CD14-positive monocyte (primary cell): ENCODE measurements around the gene CIZ1. TPM values are rescaled to one million over a fixed set of nuclear protein-coding genes. Genes with fewer than 3 reads are reported as not detected.

Experiments
- DNase-seq, 3 donors: peaks; one replicate each; pipeline ENCODE4 v3.0.0-alpha.2; 2011 to 2022
- H2AFZ ChIP-seq: 2 replicates; pipeline ENCODE4 v1.6.0; 2012; ENCODE audit warnings: mild to moderate bottlenecking, low read depth, low read length, inconsistent platforms; ENCODE audit not compliant: insufficient read depth, poor library complexity, severe bottlenecking
- H3K27ac ChIP-seq, 2 donors: 1 replicate in 1 of 2; 2 replicates in 1 of 2; pipeline ENCODE4 v1.5.1; 2012 to 2013; ENCODE audit warnings: low read length in 2 of 2, control low read depth in 1 of 2, inconsistent platforms in 1 of 2, low read depth in 1 of 2, mild to moderate bottlenecking in 1 of 2
- H3K27me3 ChIP-seq, 2 donors: one replicate each; pipeline versions ENCODE4 v1.6.0 to v1.6.1; 2011 to 2013; ENCODE audit warnings: low read length in 2 of 2; ENCODE audit not compliant: control insufficient read depth in 2 of 2, insufficient read depth in 2 of 2
- H3K36me3 ChIP-seq, 2 donors: replicated peaks in 1 of 2; 1 replicate in 1 of 2; 2 replicates in 1 of 2; pipeline versions ENCODE4 v1.5.1 to v1.6.1; 2012 to 2013; ENCODE audit warnings: low read length in 2 of 2, control low read depth in 1 of 2, inconsistent platforms in 1 of 2, mild to moderate bottlenecking in 1 of 2; ENCODE audit not compliant: insufficient read depth in 2 of 2, control insufficient read depth in 1 of 2
- H3K4me1 ChIP-seq, 2 donors: 1 replicate in 1 of 2; 2 replicates in 1 of 2; pipeline versions ENCODE4 v1.5.1 to v1.6.1; 2012 to 2013; ENCODE audit warnings: low read length in 2 of 2, control low read depth in 1 of 2, inconsistent platforms in 1 of 2, mild to moderate bottlenecking in 1 of 2, moderate library complexity in 1 of 2; ENCODE audit not compliant: insufficient read depth in 2 of 2, control insufficient read depth in 1 of 2
- H3K4me2 ChIP-seq: replicated peaks from 2 replicates; pipeline ENCODE3; 2012; ENCODE audit warnings: low read length, moderate library complexity, mild to moderate bottlenecking; ENCODE audit not compliant: poor library complexity, severe bottlenecking; ENCODE audit errors: extremely low read depth
- H3K4me3 ChIP-seq, 3 experiments: fragments of 200-600 bp in 1 of 3; sonication (generic) in 1 of 3; replicated peaks in 1 of 3; 1 replicate in 2 of 3; 2 replicates in 1 of 3; pipeline ENCODE4 v1.5.1; 2011 to 2013; ENCODE audit warnings: low read length in 3 of 3, mild to moderate bottlenecking in 3 of 3, control low read depth in 2 of 3, low read depth in 2 of 3, inconsistent platforms in 1 of 3, moderate library complexity in 1 of 3
- H3K79me2 ChIP-seq: 2 replicates; pipeline ENCODE4 v1.6.0; 2012; ENCODE audit warnings: mild to moderate bottlenecking, control low read depth, inconsistent platforms, low read length, moderate library complexity; ENCODE audit not compliant: insufficient read depth
- H3K9ac ChIP-seq: 2 replicates; pipeline ENCODE4 v1.6.0; 2017; ENCODE audit warnings: low read length, mild to moderate bottlenecking; ENCODE audit not compliant: insufficient read depth, poor library complexity, severe bottlenecking
- H3K9me3 ChIP-seq, 2 donors: replicated peaks in 1 of 2; 1 replicate in 1 of 2; 2 replicates in 1 of 2; pipeline versions ENCODE4 v1.5.1 to v1.6.1; 2012 to 2013; ENCODE audit warnings: low read length in 2 of 2, control low read depth in 1 of 2; ENCODE audit not compliant: control insufficient read depth in 1 of 2, insufficient read depth in 1 of 2
- H4K20me1 ChIP-seq: 2 replicates; pipeline ENCODE4 v1.6.0; 2012; ENCODE audit warnings: mild to moderate bottlenecking, low read length, control low read depth, moderate library complexity; ENCODE audit not compliant: insufficient read depth
- H3K27ac Mint-ChIP-seq, 7 donors: one replicate each; pipeline ENCODE4 v1.8.0; 2020; ENCODE audit warnings: mild to moderate bottlenecking in 7 of 7, mixed read lengths in 7 of 7, moderate library complexity in 6 of 7, inconsistent platforms in 2 of 7
- H3K27me3 Mint-ChIP-seq, 3 donors: one replicate each; pipeline ENCODE4 v1.8.0; 2021 to 2022; ENCODE audit warnings: low read depth in 3 of 3, mild to moderate bottlenecking in 3 of 3, mixed read lengths in 3 of 3, moderate library complexity in 3 of 3, inconsistent platforms in 1 of 3
- H3K36me3 Mint-ChIP-seq, 2 donors: one replicate each; pipeline ENCODE4 v1.8.0; 2020; ENCODE audit warnings: mixed read lengths in 2 of 2, inconsistent platforms in 1 of 2, mild to moderate bottlenecking in 1 of 2
- H3K4me1 Mint-ChIP-seq: one replicate; pipeline ENCODE4 v1.8.0; 2020; ENCODE audit warnings: mild to moderate bottlenecking, mixed read lengths
- H3K4me3 Mint-ChIP-seq, 2 donors: one replicate each; pipeline ENCODE4 v1.8.0; 2020; ENCODE audit warnings: mild to moderate bottlenecking in 2 of 2, mixed read lengths in 2 of 2, moderate library complexity in 1 of 2
- H3K9me3 Mint-ChIP-seq, 7 donors: one replicate each; pipeline ENCODE4 v1.8.0; 2020 to 2022; ENCODE audit warnings: mixed read lengths in 7 of 7, mild to moderate bottlenecking in 6 of 7, moderate library complexity in 6 of 7, inconsistent platforms in 2 of 7
- WGBS: methylation state at CpG from one replicate; pipeline ENCODE4 v1.1.5; 2013; ENCODE audit warnings: missing lambda C conversion rate; ENCODE audit not compliant: insufficient coverage; 5-methylcytosine and 5-hydroxymethylcytosine counted together
- intact Hi-C, 2 donors: fragments of 100-400 bp; cut with micrococcal nuclease; formaldehyde crosslinking; loops; one replicate each; pipeline versions ENCODE4 v1.15.0 to v1.15.1; 2023
- polyA plus RNA-seq, 3 donors: library from polyadenylated mRNA; depleted of rRNA in 1 of 3; unstranded in 2 of 3; stranded (reverse) in 1 of 3; fragments of 300-500 nt in 2 of 3; fragments of >200 nt in 1 of 3; fragmentation: Illumina TruSeq in 2 of 3; gene quantifications; 1 replicate in 2 of 3; 2 replicates in 1 of 3; pipeline ENCODE4 v1.2.3, GENCODE V29; 2012 to 2021
- TF ChIP-seq, protein P1 (sequence below): fragments of 200-600 bp; IDR thresholded peaks from one replicate; pipeline ENCODE4 v1.8.0; 2022; ENCODE audit warnings: antibody characterized with exemption, mild to moderate bottlenecking

CIZ1 gene
- polyA plus RNA-seq, 3 donors = 3.4 to 53.7 (median 5.9) TPM

DNA sequence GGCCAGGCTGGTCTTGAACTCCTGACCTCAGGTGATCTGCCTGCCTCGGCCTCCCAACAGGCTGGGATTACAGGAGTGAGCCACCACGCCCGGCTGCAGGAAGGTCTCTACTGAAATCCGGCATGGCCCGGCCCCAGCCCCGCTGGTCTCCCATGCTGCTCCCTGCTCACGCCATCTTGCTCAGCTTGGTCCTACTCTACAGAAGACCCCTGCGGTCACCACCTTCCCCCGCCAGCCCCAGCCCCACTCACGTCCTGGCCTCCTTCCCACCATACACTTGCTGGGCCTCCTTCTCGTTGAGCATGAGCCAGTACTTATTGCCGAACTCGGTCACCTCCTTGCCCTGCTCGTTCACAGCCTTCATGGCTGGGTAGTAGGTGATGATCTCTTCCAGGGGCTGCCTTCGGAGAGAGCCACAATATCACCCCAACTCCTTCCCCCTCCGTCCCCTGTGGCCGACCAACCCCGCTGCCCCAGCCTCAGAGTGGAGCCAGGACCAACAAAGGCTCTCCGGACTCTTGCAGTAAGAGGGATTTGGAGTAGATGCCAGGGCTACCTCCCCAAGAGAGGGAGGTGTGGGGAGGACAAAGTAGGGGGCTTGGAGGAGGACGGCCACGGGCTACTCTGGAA is 67.8 kb downstream of the CIZ1 start:
- H3K27ac ChIP-seq = no peak overlapping the region
- Mint-ChIP-seq H3K4me1 (peaks cover 23% of the 10 kb centered on the region), H3K36me3 (peaks cover 35 to 54% of the 10 kb centered on the region in 2 donors), H3K27me3 (peaks cover under 1 to 4% (median under 1%) of the 10 kb centered on the region in 3 donors), H3K9me3 (no peaks in the 10 kb centered on the region), H3K4me3 (no peak overlapping the region), H3K27ac (peak overlapping the region in 2 of 7 donors; percentile 45 to 46)
- H3K4me1 ChIP-seq = peaks cover 25 to 37% of the 10 kb centered on the region in 2 donors
- no peak overlapping the region for H3K4me3 ChIP-seq
- WGBS = 100% methylated on average over 8 of the region's 21 CpGs
- no peaks in the 10 kb centered on the region for H3K9me3 ChIP-seq
- no peak overlapping the region for H3K4me2 ChIP-seq
- peaks cover 24% of the 10 kb centered on the region for H4K20me1 ChIP-seq
- peaks cover 5% of the 10 kb centered on the region for H3K79me2 ChIP-seq
- H3K9ac ChIP-seq = no peak overlapping the region
- intact Hi-C loops = no loop called here
- TF ChIP-seq, protein P1, sequence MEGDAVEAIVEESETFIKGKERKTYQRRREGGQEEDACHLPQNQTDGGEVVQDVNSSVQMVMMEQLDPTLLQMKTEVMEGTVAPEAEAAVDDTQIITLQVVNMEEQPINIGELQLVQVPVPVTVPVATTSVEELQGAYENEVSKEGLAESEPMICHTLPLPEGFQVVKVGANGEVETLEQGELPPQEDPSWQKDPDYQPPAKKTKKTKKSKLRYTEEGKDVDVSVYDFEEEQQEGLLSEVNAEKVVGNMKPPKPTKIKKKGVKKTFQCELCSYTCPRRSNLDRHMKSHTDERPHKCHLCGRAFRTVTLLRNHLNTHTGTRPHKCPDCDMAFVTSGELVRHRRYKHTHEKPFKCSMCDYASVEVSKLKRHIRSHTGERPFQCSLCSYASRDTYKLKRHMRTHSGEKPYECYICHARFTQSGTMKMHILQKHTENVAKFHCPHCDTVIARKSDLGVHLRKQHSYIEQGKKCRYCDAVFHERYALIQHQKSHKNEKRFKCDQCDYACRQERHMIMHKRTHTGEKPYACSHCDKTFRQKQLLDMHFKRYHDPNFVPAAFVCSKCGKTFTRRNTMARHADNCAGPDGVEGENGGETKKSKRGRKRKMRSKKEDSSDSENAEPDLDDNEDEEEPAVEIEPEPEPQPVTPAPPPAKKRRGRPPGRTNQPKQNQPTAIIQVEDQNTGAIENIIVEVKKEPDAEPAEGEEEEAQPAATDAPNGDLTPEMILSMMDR = no peak
- no peak overlapping the region for H2AFZ ChIP-seq
- no peaks in the 10 kb centered on the region for H3K27me3 ChIP-seq
- H3K36me3 ChIP-seq = peaks cover 34 to 44% of the 10 kb centered on the region in 2 donors
- no peak for DNase-seq

DNA sequence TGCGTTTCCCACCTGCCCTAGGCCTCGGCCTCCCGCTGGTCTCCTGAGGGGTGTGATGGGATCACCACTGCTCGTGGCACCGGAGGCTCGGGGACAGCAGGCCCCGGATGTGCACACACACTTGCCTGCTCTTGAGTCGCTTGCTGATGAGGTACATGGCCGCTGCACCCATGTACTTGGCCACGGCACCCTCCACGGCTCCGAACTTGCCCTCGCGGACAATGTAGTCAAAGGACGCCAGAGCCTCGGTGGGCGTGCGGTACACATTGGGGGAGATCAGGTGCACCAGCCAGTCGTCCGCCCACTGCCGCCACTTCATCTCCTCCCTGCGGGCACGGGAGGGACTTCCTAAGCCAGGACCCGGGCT is 68.6 kb downstream of the CIZ1 start:
- no peak overlapping the region for H3K4me2 ChIP-seq
- H3K27ac ChIP-seq = no peak overlapping the region
- H3K4me3 ChIP-seq = no peak overlapping the region
- DNase-seq = no peak
- H3K4me1 ChIP-seq = peaks cover 27 to 36% of the 10 kb centered on the region in 2 donors
- Mint-ChIP-seq H3K27ac (peak overlapping the region in 1 of 7 donors; percentile 80), H3K27me3 (peaks cover 2 to 6% (median 4%) of the 10 kb centered on the region in 3 donors), H3K4me1 (peaks cover 27% of the 10 kb centered on the region), H3K36me3 (peaks cover 35 to 54% of the 10 kb centered on the region in 2 donors), H3K9me3 (no peaks in the 10 kb centered on the region), H3K4me3 (no peak overlapping the region)
- H3K9me3 ChIP-seq = no peaks in the 10 kb centered on the region
- H3K27me3 ChIP-seq = no peaks in the 10 kb centered on the region
- H4K20me1 ChIP-seq = peaks cover 24% of the 10 kb centered on the region
- TF ChIP-seq, protein P1 = no peak
- no peak overlapping the region for H3K9ac ChIP-seq
- H3K36me3 ChIP-seq = peaks cover 34 to 44% of the 10 kb centered on the region in 2 donors
- 98% methylated on average over 22 of the region's 24 CpGs for WGBS
- no peak overlapping the region for H2AFZ ChIP-seq
- H3K79me2 ChIP-seq = peaks cover 5% of the 10 kb centered on the region
- intact Hi-C loops = no loop called here
